ENCODE results near the gene HPS1.

Gene HPS1

GRCh38 chr10:98389398-98389797, 57.3 kb downstream of the HPS1 start:
- no peak overlapping the region for H3K27ac ChIP-seq (ENCODE audit: extremely low read depth, low read depth, low read length)
- no peak for TF ChIP-seq KLF1 (tag by site-specific recombination; IDR thresholded peaks at IDR 0.05)
- no peak for TF ChIP-seq ZNF133 (tag by site-specific recombination; IDR thresholded peaks at IDR 0.05)
- TF ChIP-seq ZBTB1 (tag by site-specific recombination; IDR thresholded peaks at IDR 0.05) = no peak
- peak; percentile 85 for TF ChIP-seq ZNF623 (tag by site-specific recombination; IDR thresholded peaks at IDR 0.05)
- ChIA-PET CTCF (no interaction called here), POLR2A (no interaction called here)
- no peak overlapping the region for H3K4me3 ChIP-seq (ENCODE audit: low read depth, low read length)
- H3K4me1 ChIP-seq (ENCODE audit: control insufficient read depth, insufficient read depth, low read length) = no peaks in the 10 kb centered on the region
- no peaks in the 10 kb centered on the region for H3K36me3 ChIP-seq (ENCODE audit: control insufficient read depth in 2 of 2, insufficient read depth in 1 of 2, low read length in 2 of 2)
- H3K9me3 ChIP-seq (ENCODE audit: control insufficient read depth, insufficient read depth, low read depth, low read length) = no peaks in the 10 kb centered on the region

GRCh38 chr10:98388101-98388655, 58.6 kb downstream of the HPS1 start:
- H3K36me3 ChIP-seq (ENCODE audit: control insufficient read depth in 2 of 2, insufficient read depth in 1 of 2, low read length in 2 of 2) = no peaks in the 10 kb centered on the region
- no peak overlapping the region for H3K4me3 ChIP-seq (ENCODE audit: low read depth, low read length)
- no peaks in the 10 kb centered on the region for H3K9me3 ChIP-seq (ENCODE audit: control insufficient read depth, insufficient read depth, low read depth, low read length)
- POLR2A ChIA-PET = no interaction called here
- no peak overlapping the region for H3K27ac ChIP-seq (ENCODE audit: extremely low read depth, low read depth, low read length)
- TF ChIP-seq KLF1 (tag by site-specific recombination; IDR thresholded peaks at IDR 0.05) (peak; percentile 70), ZNF549 (tag by site-specific recombination; IDR thresholded peaks at IDR 0.05) (no peak)
- CTCF ChIA-PET = interaction anchor here (0.7 kb wide), 1 partner anchor 133 kb away, joined by 4 read pairs; no protein-coding TSS in a partner anchor
- no peaks in the 10 kb centered on the region for H3K4me1 ChIP-seq (ENCODE audit: control insufficient read depth, insufficient read depth, low read length)

- Histone ChIP-seq H3K4me3 (ENCODE audit: low read depth, low read length) (no peak overlapping the region), H3K27ac (ENCODE audit: extremely low read depth, low read depth, low read length) (no peak overlapping the region), H3K36me3 (ENCODE audit: control insufficient read depth in 2 of 2, insufficient read depth in 1 of 2, low read length in 2 of 2) (no peaks in the 10 kb centered on the region), H3K4me1 (ENCODE audit: control insufficient read depth, insufficient read depth, low read length) (no peaks in the 10 kb centered on the region), H3K9me3 (ENCODE audit: control insufficient read depth, insufficient read depth, low read depth, low read length) (no peaks in the 10 kb centered on the region)
- no peak for TF ChIP-seq ZBTB44 (tag by site-specific recombination; IDR thresholded peaks at IDR 0.05)
- CTCF ChIA-PET = interaction anchor here (0.7 kb wide), 1 partner anchor 344 kb away, joined by 3 read pairs; no protein-coding TSS in a partner anchor
- POLR2A ChIA-PET = no interaction called here
Measured at GRCh38 chr10:98384531-98385133, 62.1 kb downstream of the HPS1 start.

- POLR2A ChIA-PET = no interaction called here
- Histone ChIP-seq H3K4me3 (ENCODE audit: low read depth, low read length) (no peak overlapping the region), H3K4me1 (ENCODE audit: control insufficient read depth, insufficient read depth, low read length) (no peaks in the 10 kb centered on the region), H3K9me3 (ENCODE audit: control insufficient read depth, insufficient read depth, low read depth, low read length) (no peaks in the 10 kb centered on the region), H3K36me3 (ENCODE audit: control insufficient read depth in 2 of 2, insufficient read depth in 1 of 2, low read length in 2 of 2) (no peaks in the 10 kb centered on the region), H3K27ac (ENCODE audit: extremely low read depth, low read depth, low read length) (no peak overlapping the region)
- CTCF ChIA-PET = interaction anchor here (0.7 kb wide), 1 partner anchor 343 kb away, joined by 3 read pairs; no protein-coding TSS in a partner anchor
- no peak for TF ChIP-seq BCL11B (tag by site-specific recombination; IDR thresholded peaks at IDR 0.05; ENCODE audit: low read depth)
- no peak for TF ChIP-seq ZNF362 (tag by site-specific recombination; IDR thresholded peaks at IDR 0.05)
- no peak for TF ChIP-seq ZIC2 (tag by site-specific recombination; IDR thresholded peaks at IDR 0.05)
- no peak for TF ChIP-seq ZNF292 (tag by site-specific recombination; IDR thresholded peaks at IDR 0.05; ENCODE audit: borderline replicate concordance, low read depth)
- no peak for TF ChIP-seq OSR2 (tag by site-specific recombination; IDR thresholded peaks at IDR 0.05)
- TF ChIP-seq ZNF830 (tag by site-specific recombination; IDR thresholded peaks at IDR 0.05; ENCODE audit: low read depth) = no peak
- no peak for TF ChIP-seq PATZ1 (tag by site-specific recombination; IDR thresholded peaks at IDR 0.05)
- no peak for TF ChIP-seq ZFHX2 (tag by site-specific recombination; conservative IDR thresholded peaks at IDR 0.05)
- TF ChIP-seq ZNF785 (tag by site-specific recombination; IDR thresholded peaks at IDR 0.05) = no peak
- no peak for TF ChIP-seq ZNF23 (tag by site-specific recombination; IDR thresholded peaks at IDR 0.05; ENCODE audit: borderline replicate concordance)
- TF ChIP-seq ZBTB49 (tag by site-specific recombination; IDR thresholded peaks at IDR 0.05; ENCODE audit: low read depth) = no peak
- no peak for TF ChIP-seq ZNF843 (tag by site-specific recombination; IDR thresholded peaks at IDR 0.05)
- TF ChIP-seq ZNF112 (tag by site-specific recombination; IDR thresholded peaks at IDR 0.05) = no peak
Measured at GRCh38 chr10:98383869-98384268, 62.9 kb downstream of the HPS1 start.

Data from HEK293 (cell line).